Mesothelial cell of epicardium (in vitro differentiated cells): Measurements from ENCODE around the gene ACTN4. TPM values are rescaled to one million over a fixed set of nuclear protein-coding genes. Genes with fewer than 3 reads are reported as not detected.

Experiments
- DNase-seq, 2 experiments: peaks; one replicate each; pipeline ENCODE4 v3.0.0; 2021; ENCODE audit warnings: low spot score in 2 of 2; ENCODE audit not compliant: unreplicated experiment in 2 of 2
- H3K27ac Mint-ChIP-seq: 2 replicates; pipeline ENCODE4 v1.8.0; 2021; ENCODE audit warnings: mixed read lengths
- H3K27me3 Mint-ChIP-seq: 2 replicates; pipeline ENCODE4 v1.8.0; 2021; ENCODE audit warnings: low read depth, mixed read lengths
- H3K36me3 Mint-ChIP-seq: 2 replicates; pipeline ENCODE4 v1.8.0; 2021; ENCODE audit warnings: mixed read lengths
- H3K4me1 Mint-ChIP-seq: 2 replicates; pipeline ENCODE4 v1.8.0; 2021; ENCODE audit warnings: mixed read lengths
- H3K4me3 Mint-ChIP-seq: 2 replicates; pipeline ENCODE4 v1.8.0; 2021; ENCODE audit warnings: mild to moderate bottlenecking, moderate library complexity, mixed read lengths
- H3K9me3 Mint-ChIP-seq: 2 replicates; pipeline ENCODE4 v1.8.0; 2021; ENCODE audit warnings: mixed read lengths
- CTCF ChIP-seq: fragments of 200-600 bp; sonication (generic); IDR thresholded peaks from one replicate; pipeline ENCODE4 v1.5.0; 2021; ENCODE audit warnings: antibody characterized with exemption; ENCODE audit not compliant: unreplicated experiment
- total RNA-seq: library from RNA; stranded (reverse); gene quantifications from 3 replicates; pipeline ENCODE4 v1.2.1, GENCODE V29; 2021

The ACTN4 gene
- total RNA-seq, 1 donor from 2014 or later = 452 TPM

DNA sequence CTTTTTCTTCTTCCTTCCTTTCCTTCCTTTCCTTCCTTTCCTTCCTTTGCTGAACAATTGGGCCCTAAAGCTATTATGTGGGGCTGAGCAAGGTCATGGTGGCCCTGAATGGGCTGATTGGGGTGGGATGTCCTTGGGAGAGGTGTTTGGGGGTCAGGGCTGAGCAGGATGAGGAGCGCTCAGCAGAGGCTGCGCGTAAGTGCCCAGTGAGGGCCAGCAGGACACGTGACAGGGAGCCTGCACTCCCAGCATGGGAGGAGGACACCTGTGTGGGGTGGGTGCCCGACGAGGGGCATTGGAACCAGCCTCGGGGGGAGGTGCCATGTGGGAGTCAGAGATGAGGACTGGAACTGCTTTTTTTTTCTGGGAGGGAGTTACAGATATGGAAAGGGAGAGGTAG is 131.3 kb downstream of the ACTN4 start:
- Mint-ChIP-seq H3K36me3 (no peaks in the 10 kb centered on the region), H3K9me3 (no peaks in the 10 kb centered on the region), H3K4me3 (no peak overlapping the region)

DNA sequence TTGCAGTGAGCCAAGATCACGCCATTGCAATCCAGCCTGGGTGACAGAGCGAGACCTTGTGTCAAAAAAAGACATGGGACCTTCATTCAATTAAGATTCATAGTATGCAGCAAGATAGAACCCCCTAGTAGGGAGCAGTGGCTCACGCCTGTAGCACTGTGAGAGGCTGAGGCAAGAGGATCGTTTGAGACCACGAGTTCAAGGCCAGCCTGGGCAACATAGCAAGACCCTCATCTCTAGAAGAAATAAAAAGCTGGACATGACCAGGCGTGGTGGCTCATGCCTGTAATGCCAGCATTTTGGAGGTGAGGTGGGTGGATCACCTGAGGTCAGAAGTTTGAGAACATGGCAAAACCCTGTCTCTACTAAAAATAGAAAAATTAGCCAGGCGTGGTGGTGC is 133.0 kb downstream of the ACTN4 start:
- no peak for DNase-seq
- Mint-ChIP-seq H3K27me3 (no peaks in the 10 kb centered on the region), H3K27ac (no peak overlapping the region), H3K4me1 (no peaks in the 10 kb centered on the region), H3K4me3 (no peak overlapping the region), H3K9me3 (no peaks in the 10 kb centered on the region), H3K36me3 (no peaks in the 10 kb centered on the region)
- no peak for TF ChIP-seq CTCF

More for the DNA sequence above, 131.3 kb downstream of the ACTN4 start:
- Mint-ChIP-seq H3K27ac (no peak overlapping the region), H3K4me1 (no peaks in the 10 kb centered on the region), H3K27me3 (no peaks in the 10 kb centered on the region)
- DNase-seq = no peak
- no peak for TF ChIP-seq CTCF

DNA sequence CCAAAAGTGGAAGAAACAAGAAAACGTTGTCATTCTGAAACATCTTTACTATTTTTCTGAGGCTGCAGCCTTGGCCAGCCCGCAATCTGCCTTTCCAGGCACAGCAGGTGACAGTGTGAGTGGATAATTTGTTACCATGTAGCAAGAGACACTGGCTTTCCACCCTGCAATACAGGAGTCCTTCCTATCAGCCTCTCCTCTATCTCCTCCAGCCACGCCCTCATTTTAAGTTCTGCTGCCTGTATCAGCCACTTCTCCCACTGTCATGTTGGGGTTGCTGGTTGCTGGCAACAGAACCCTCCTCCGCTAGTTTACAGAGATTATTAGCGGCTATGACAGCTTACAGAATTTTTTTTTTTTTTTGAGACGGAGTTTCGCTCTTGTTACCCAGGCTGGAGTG is 133.6 kb downstream of the ACTN4 start:
- no peak for TF ChIP-seq CTCF
- no peaks in the 10 kb centered on the region for H3K27me3 Mint-ChIP-seq
- no peak overlapping the region for H3K27ac Mint-ChIP-seq
- H3K4me3 Mint-ChIP-seq = no peak overlapping the region
- H3K9me3 Mint-ChIP-seq = no peaks in the 10 kb centered on the region
- H3K36me3 Mint-ChIP-seq = no peaks in the 10 kb centered on the region
- no peak for DNase-seq
- H3K4me1 Mint-ChIP-seq = no peaks in the 10 kb centered on the region

Other genes starting within 250 kb of the ACTN4 start
- 17.9 to 20.6 TPM (median 18.8 TPM) in 3 replicates for gene FAM98C, start 244.6 kb upstream of the ACTN4 start, total RNA-seq
- gene RASGRP4, start 221.4 kb upstream of the ACTN4 start, total RNA-seq = 1.1 to 1.7 TPM (median 1.2 TPM) in 3 replicates
- gene RYR1, start 214.0 kb upstream of the ACTN4 start, total RNA-seq = 0.20 to 0.49 TPM (median 0.27 TPM) in 3 replicates
- gene MAP4K1, start 29.7 kb upstream of the ACTN4 start, total RNA-seq = 3.9 to 5.6 TPM (median 4.9 TPM) in 3 replicates
- 198 to 213 TPM (median 201 TPM) in 3 replicates for gene EIF3K, start 28.5 kb upstream of the ACTN4 start, total RNA-seq
- 6.1 to 6.8 TPM (median 6.7 TPM) in 3 replicates for gene CAPN12, start 96.8 kb downstream of the ACTN4 start, total RNA-seq
- gene LGALS7, start 125.9 kb downstream of the ACTN4 start, total RNA-seq = not detected in 3 replicates
- 1.2 TPM in 1 of 3 replicates, not detected in the others for gene LGALS7B, start 141.6 kb downstream of the ACTN4 start, total RNA-seq
- gene LGALS4, start 165.3 kb downstream of the ACTN4 start, total RNA-seq = 1.4 to 3.0 TPM (median 1.6 TPM) in 3 replicates
- gene ECH1, start 184.1 kb downstream of the ACTN4 start, total RNA-seq = 79.5 to 91.4 TPM (median 85.9 TPM) in 3 replicates
- 423 to 443 TPM (median 425 TPM) in 3 replicates for gene HNRNPL, start 202.3 kb downstream of the ACTN4 start, total RNA-seq
- 2.1 to 3.3 TPM (median 2.3 TPM) in 3 replicates for gene RINL, start 230.6 kb downstream of the ACTN4 start, total RNA-seq